Stimulated activated CD8-positive, alpha-beta memory T cell treated with anti-CD3 and anti-CD28 coated beads, Interleukin-12 subunit alpha, Interleukin-12 subunit beta, amount 100 ng/mL, for 1 hour (primary cell): ENCODE measurements around the gene FARP1.

ENCODE experiments used
- DNase-seq: peaks from one replicate; pipeline ENCODE4 v3.0.0-alpha.2; 2020; ENCODE audit warnings: low read depth

The FARP1 gene

DNA sequence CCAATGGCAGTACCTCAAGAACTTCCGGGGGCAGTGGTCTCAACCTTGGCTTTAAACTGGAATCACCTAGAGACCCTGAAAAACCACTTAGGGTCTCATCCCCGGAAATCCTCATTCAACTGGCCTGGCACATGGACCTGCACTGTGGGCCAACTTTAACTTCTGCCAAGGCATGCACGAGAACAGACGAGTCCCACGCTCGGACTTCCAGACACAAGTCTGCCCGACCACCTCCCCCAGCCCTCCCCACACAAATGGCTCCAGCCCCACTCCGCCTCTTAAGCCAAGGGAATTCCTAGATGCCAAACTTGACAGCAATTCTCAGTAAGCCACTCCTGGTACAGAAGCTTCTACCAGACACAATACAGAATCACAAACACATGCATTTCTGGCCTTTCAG is 320.1 kb downstream of the FARP1 start:
- DNase-seq = no peak

DNA sequence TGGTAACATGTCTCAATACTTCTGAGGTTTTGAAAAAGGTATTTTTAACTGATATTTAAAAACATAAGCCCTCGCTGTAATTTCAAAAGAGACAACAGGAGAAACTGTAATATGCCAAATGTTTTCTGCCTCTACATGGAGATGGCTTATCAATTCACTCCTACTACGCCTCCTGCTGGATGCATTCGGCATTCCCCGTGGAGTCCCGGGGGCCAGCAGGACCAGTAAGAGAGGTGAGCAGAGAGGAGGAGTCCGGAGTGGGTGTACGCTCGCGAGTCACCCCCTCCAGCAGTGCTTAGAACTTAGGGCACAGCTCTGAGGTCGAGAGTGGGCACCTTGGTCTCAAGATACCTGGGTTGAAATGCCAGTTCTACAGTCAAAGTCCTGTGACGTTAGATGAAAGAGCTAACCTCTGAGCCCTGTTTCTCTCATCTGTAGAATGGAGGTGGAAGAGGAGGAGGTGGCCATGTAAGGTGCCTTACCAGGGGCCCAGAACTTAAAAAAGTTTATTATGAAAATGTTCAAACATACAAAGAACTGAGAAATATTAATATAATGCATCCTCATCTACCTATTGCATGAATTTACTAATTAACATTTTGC is 323.8 kb downstream of the FARP1 start:
- no peak for DNase-seq

DNA sequence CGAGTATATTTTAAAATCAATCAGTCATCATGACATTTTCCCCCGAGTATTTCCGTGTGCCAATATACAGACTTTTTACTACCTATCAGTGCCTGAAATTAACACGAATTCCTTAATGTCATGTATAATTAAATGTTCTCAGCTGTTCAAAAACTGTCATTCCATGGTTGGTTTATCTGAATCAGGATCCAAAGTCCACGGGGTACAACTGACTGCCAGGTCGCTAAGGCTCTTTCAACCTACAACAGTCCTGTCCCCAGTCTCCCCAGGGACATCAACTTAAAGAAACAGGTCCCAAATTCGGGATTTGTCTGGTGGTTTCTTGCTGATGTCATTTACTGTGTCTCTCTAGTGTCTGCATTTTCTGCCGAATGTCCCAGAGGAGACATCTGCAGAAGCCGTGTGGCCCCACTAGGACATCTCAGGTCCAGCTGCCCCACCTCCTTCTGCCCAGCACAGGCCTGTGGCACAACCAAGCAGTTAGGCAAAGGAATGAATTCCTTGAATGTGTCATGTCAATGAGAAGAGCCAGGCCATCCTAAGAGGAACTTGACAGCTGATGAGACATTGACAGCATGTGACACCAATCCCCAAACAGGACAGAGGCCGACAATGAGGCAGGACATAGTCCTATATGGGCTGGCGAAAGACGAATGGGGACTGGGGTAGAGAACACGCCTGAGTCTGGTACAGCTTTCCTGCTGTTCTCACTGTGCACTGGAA is 324.5 kb downstream of the FARP1 start:
- no peak for DNase-seq

DNA sequence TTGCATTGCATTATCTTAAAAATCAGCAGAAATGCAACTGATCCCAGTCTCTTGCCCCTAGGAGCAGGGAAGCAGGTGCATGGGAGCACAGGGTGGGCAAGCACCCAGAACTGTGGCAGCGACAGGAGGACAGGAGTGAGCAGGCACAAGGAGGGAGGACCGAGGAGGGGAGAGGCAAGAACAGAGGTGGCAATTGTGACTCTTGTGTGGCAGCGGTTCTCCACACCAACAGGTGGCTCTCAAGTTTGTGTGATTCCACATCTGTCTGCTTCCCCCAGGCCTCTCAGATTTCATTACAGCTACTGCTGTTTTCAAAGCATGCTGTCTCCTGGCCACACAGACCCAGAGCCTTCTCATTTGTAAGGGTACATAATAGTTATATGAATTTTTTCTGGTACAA is 325.5 kb downstream of the FARP1 start:
- DNase-seq = no peak

- DNase-seq = no peak
Measured at GRCh38 chr13:98468929-98469328, 326.0 kb downstream of the FARP1 start.

DNA sequence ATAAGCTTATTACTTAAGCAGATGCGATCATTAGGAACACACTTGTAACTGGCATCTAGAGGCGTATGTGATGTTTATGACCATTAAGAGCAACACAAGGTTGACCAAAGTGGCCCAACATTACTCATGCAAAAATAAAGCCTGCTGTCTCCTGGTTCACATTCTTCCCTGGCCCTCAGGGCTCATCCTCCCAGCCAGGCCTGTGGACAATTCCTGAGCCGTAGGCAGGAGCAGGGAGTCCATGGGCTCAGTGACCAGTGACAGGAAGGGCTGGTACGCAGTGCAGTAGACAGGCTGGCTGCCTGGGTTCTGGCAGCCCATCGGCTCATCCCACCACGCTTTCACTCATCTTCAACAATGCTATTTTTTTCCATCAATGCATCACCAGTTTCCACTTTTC is 328.0 kb downstream of the FARP1 start:
- DNase-seq = no peak

- no peak for DNase-seq
Measured at GRCh38 chr13:98471934-98472333, 329.0 kb downstream of the FARP1 start.

DNA sequence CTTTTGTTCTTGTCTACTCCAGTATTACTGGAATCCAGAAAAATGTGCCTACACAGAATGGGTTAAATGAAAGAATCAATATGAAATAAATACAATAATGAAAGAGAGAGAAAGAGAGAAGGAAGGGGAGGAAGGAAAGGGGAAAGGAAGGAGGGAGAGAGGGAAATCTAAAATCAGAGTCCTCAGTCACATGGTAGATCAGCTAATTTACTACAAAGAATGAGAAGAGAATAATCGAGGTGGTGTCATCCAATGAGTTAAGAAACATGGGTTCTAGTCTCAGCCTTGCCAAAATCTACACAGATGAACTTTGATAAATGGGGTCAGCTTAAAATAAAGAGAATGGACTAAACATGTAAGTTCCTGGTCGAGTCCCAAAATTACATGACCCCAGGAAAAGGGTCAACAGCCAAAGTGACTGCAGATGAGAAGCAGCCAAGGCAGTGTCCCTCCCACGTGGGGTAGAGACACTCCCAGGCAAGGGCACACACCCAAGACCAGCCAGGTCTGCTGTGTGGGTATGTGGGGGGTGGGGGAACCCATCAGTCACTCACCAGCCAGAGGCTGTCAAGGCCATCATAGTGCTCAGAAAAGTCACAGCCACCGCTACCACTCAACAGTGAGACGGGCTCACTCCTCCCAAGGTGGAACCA is 330.4 kb downstream of the FARP1 start:
- DNase-seq = no peak

DNA sequence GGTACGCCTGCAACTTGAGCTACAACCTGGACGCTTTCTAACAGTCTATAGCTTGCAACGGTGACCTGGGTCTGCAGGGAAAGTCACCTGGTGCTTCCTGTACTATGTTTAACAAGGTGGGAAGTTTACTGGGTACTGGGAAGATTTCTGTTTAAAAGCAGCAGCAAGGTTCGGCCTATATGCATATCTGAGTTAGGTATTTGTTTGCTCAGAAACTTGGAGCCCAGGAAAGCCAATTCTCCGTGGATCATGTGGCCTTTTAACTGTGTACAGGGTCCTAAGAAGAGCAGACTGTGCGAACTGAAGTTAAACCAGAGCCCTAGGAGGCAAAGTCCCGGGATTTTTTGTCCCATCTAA is 330.9 kb downstream of the FARP1 start:
- DNase-seq = no peak

DNA sequence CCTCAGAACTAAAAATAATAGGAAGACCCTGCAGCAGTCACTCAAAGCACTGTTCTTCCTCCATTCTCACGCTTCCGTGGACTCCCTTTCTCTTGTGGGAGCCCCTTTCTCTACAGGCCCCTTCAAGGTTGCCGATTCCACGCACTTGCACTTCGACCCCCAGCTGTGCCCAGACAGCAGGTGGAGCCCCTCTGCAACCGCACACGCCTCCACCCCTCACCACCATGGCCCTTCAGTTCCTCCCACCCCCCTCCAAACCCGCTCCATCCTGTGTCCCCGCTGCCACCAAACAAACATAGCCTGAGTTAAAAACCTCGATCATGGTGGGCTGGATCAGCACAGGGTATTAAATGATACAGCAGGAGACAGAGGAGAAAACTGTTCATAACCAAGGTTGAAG is 331.4 kb downstream of the FARP1 start:
- no peak for DNase-seq

GRCh38 chr13:98474761-98475160 is 331.9 kb downstream of the FARP1 start:
- DNase-seq = no peak

- no peak for DNase-seq
Measured at GRCh38 chr13:98475522-98475921, 332.6 kb downstream of the FARP1 start.

- DNase-seq = no peak
Measured at GRCh38 chr13:98476106-98476505, 333.2 kb downstream of the FARP1 start.

GRCh38 chr13:98476538-98476966 is 333.7 kb downstream of the FARP1 start:
- peak; percentile 73 for DNase-seq

DNA sequence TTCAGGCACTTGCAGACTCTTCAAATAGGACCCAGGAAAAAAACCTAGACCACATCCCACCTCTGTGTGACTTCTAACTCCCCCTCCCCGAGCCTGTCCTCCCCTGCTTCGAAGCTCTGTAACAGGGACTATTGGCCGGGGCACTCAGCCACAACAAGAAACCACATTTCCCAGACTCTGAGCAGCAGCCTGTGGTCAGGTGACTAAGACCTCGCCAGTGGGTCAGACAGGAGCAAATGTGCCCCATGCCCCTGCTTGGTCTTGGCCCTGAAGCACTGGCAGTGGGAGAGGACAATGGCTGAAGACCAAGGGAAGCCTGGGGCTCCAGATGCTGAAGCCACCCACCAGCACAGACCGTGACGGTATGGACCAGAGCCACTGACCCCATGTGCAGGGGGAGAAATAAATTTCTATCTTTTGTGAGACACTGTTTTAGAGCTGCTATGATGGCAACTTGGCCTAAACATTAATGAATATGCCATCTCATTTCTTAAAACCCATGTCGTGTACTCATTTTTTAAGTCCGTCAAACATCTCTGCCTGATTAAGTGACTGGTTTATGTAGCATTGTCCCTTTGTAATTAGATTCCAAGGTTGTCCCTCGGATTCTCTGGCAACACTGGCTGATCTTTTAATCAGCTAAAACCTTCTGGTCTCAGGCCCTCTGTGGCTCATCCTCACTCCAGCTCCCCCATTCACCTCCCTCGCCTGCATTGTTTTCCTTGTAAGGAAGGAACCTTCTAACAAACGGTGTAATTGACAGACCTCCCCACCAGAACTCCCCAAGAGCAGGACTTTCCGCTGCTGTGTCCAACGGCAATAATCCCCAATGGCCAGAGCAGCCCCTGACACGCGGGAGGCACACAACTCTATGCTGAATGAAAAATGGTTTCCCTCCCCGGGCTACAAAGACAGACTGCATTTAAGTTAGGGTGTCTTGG is 335.6 kb downstream of the FARP1 start:
- no peak for DNase-seq

DNA sequence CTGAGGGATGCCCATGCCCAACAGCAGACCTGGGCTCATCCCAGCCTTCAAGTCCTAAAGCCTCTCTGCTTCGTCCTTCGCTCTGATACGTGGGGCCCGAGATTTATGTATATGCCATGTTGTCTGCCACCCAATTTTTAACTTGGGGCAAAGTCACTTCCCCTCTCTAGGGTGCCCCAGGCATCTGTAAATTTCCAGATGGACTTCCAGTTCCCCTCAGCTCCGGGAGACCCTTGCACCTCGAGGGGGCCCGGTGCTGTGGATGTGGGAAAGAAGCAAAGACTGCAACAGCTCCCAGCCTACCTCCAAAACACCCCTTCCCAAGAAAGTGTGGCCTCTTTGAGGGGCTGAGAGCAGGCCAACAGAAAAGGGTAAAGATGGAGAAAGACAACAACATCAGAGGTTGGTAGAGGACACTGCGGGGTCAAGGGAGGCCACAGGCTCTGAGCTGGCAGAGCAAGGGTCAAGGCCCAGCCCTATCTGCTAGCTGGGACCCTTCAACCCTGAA is 336.7 kb downstream of the FARP1 start:
- DNase-seq = no peak

GRCh38 chr13:98480915-98481877 is 338.3 kb downstream of the FARP1 start:
- no peak for DNase-seq

- DNase-seq = no peak
Measured at GRCh38 chr13:98482476-98483444, 339.9 kb downstream of the FARP1 start.

- DNase-seq = no peak
Measured at GRCh38 chr13:98483601-98484288, 340.9 kb downstream of the FARP1 start.
